Ovary (tissue), 9 donors: ENCODE data around the gene MPPED2. TPM values are rescaled to one million over a fixed set of nuclear protein-coding genes. Genes with fewer than 3 reads are reported as not detected.
A peak's percentile ranks its signal among the peaks of the same experiment; 100 is the strongest.

ENCODE experiments used
- DNase-seq, 5 donors: peaks; one replicate each; pipeline ENCODE4 v3.0.0-alpha.2; 2019 to 2020
- H3K27ac ChIP-seq, 2 donors: fragments of 200-600 bp; one replicate each; pipeline versions ENCODE4 v1.5.1 to v1.8.0; 2019 to 2022
- H3K27me3 ChIP-seq: fragments of 200-600 bp; one replicate; pipeline ENCODE4 v1.8.0; 2022
- H3K36me3 ChIP-seq: fragments of 200-600 bp; sonication (generic); one replicate; pipeline ENCODE4 v1.5.1; 2019
- H3K4me1 ChIP-seq: one replicate; pipeline ENCODE4 v1.8.1; 2013; ENCODE audit warnings: mild to moderate bottlenecking, moderate library complexity; ENCODE audit not compliant: insufficient read depth
- H3K4me3 ChIP-seq: fragments of 200-600 bp; sonication (generic); one replicate; pipeline ENCODE4 v1.5.1; 2017
- H3K9me3 ChIP-seq, 2 donors: fragments of 200-600 bp in 1 of 2; sonication (generic) in 1 of 2; one replicate each; pipeline versions ENCODE4 v1.5.1 to v1.8.1; 2013 to 2019; ENCODE audit warnings: mild to moderate bottlenecking in 1 of 2, moderate library complexity in 1 of 2
- CTCF ChIP-seq, 3 donors: fragments of 450-650 bp in 2 of 3; fragments of 200-600 bp in 1 of 3; IDR thresholded peaks; one replicate each; pipeline versions ENCODE4 v1.5.1 to v1.8.0; 2016 to 2022; ENCODE audit warnings: antibody characterized with exemption in 3 of 3, mild to moderate bottlenecking in 1 of 3
- EP300 ChIP-seq: sonication (generic); formaldehyde crosslinking; IDR thresholded peaks from one replicate; pipeline ENCODE4 v1.6.1; 2017; ENCODE audit warnings: antibody characterized with exemption
- POLR2A ChIP-seq: fragments of 450-650 bp; IDR thresholded peaks from one replicate; pipeline ENCODE4 v1.6.1; 2017; ENCODE audit warnings: antibody characterized with exemption, mild to moderate bottlenecking, moderate library complexity
- WGBS, 3 donors: extraction: QIAGEN DNeasy Blood & Tissue Kit in 1 of 3; methylation state at CpG; one replicate each; pipeline versions ENCODE4 v1.1.5 to v1.1.7; 2013 to 2017; 5-methylcytosine and 5-hydroxymethylcytosine counted together
- intact Hi-C, 4 donors: fragments of 100-400 bp; cut with DNase I; formaldehyde crosslinking; loops; one replicate each; pipeline versions ENCODE4 v1.11.0 to v1.15.1; 2022 to 2023
- polyA plus RNA-seq, 2 donors: library from polyadenylated mRNA; stranded (reverse); fragments of 200-250 nt in 1 of 2; fragments of 350-450 nt in 1 of 2; fragmentation: Illumina TruSeq in 1 of 2; extraction: RNeasy Lipid Tissue Mini Kit (QIAGEN cat#74804) in 1 of 2; gene quantifications; one replicate each; pipeline ENCODE4 v1.2.3, GENCODE V29; 2013 to 2014
- total RNA-seq, 7 donors: library from RNA; depleted of rRNA in 2 of 7; stranded (reverse); fragments of >200 nt in 2 of 7; fragmentation: NEBNext Ultra II Directional in 3 of 7; extraction: Animal tissue kit (Norgen Biotek cat#: 25700) in 3 of 7; gene quantifications; one replicate each; pipeline versions ENCODE4 v1.1.0 to v1.2.4, GENCODE V29; 2016 to 2023
- donor health status: DM: no; HTN: no; CAD: no; lungs with moderate emphysema.
- donor health status: DM: no; HTN: no; CAD: no.
- donor health status: Bipolar disorder and iron deficiency.
- donor health status: DM: yes; HTN: yes; CAD: no.
- donor health status: DM: no; HTN: no; CAD: no.
- donor health status: DM: yes; HTN: yes; CAD: no.

The MPPED2 gene
- total and polyA plus RNA-seq, 9 donors, result 0.30 to 10.1 (median 2.9) TPM

- no peak for DNase-seq
- Histone ChIP-seq H3K27me3 (no peaks in the 10 kb centered on the region), H3K4me3 (no peak overlapping the region), H3K27ac (no peak overlapping the region), H3K9me3 (no peaks in the 10 kb centered on the region), H3K4me1 (no peaks in the 10 kb centered on the region), H3K36me3 (no peaks in the 10 kb centered on the region)
- TF ChIP-seq POLR2A (no peak), EP300 (no peak), CTCF (IDR thresholded peaks at IDR 0.05) (no peak)
- 61 to 73% (median 71%) methylated on average over 4 of the region's 4 CpGs for WGBS, 3 donors
- intact Hi-C loops, result no loop called here
Measured at GRCh38 chr11:30481796-30482195, 104.4 kb downstream of the MPPED2 start.

- Histone ChIP-seq H3K4me3 (no peak overlapping the region), H3K27me3 (no peaks in the 10 kb centered on the region), H3K9me3 (no peaks in the 10 kb centered on the region), H3K36me3 (no peaks in the 10 kb centered on the region), H3K4me1 (no peaks in the 10 kb centered on the region), H3K27ac (no peak overlapping the region)
- 31 to 44% (median 43%) methylated on average over 5 of the region's 5 CpGs for WGBS, 3 donors
- DNase-seq, result no peak
- intact Hi-C loops, result no loop called here
- TF ChIP-seq POLR2A, result no peak
Measured at GRCh38 chr11:30481330-30481729, 104.8 kb downstream of the MPPED2 start.

GRCh38 chr11:30479899-30480298, 106.3 kb downstream of the MPPED2 start:
- Histone ChIP-seq H3K9me3 (no peaks in the 10 kb centered on the region), H3K36me3 (no peaks in the 10 kb centered on the region), H3K4me3 (no peak overlapping the region), H3K4me1 (no peaks in the 10 kb centered on the region), H3K27ac (no peak overlapping the region), H3K27me3 (no peaks in the 10 kb centered on the region)
- DNase-seq, result no peak
- 77 to 83% (median 83%) methylated on average over 4 of the region's 4 CpGs for WGBS, 3 donors
- intact Hi-C loops, result no loop called here
- no peak for TF ChIP-seq POLR2A
- TF ChIP-seq CTCF (IDR thresholded peaks at IDR 0.05), result no peak
- no peak for TF ChIP-seq EP300

- peak in 1 of 5 donors; percentile 26 for DNase-seq
- Histone ChIP-seq H3K36me3 (no peaks in the 10 kb centered on the region), H3K9me3 (no peaks in the 10 kb centered on the region), H3K4me1 (no peaks in the 10 kb centered on the region), H3K4me3 (no peak overlapping the region), H3K27ac (no peak overlapping the region), H3K27me3 (no peaks in the 10 kb centered on the region)
- intact Hi-C loops, result no loop called here
- no peak for TF ChIP-seq CTCF (IDR thresholded peaks at IDR 0.05)
- no peak for TF ChIP-seq EP300
- TF ChIP-seq POLR2A, result no peak
- WGBS, 3 donors, result 19 to 47% (median 33%) methylated on average over 3 of the region's 3 CpGs
Measured at GRCh38 chr11:30478923-30479322, 107.2 kb downstream of the MPPED2 start.

- H3K36me3 ChIP-seq, result no peaks in the 10 kb centered on the region
- no peak for TF ChIP-seq EP300
- no peak for TF ChIP-seq CTCF (IDR thresholded peaks at IDR 0.05)
- no peak for TF ChIP-seq POLR2A
- no peak for DNase-seq
- no peaks in the 10 kb centered on the region for H3K4me1 ChIP-seq
- no peak overlapping the region for H3K4me3 ChIP-seq
- intact Hi-C loops, result no loop called here
- H3K27me3 ChIP-seq, result no peaks in the 10 kb centered on the region
- no peak overlapping the region for H3K27ac ChIP-seq
- H3K9me3 ChIP-seq, result no peaks in the 10 kb centered on the region
Measured at GRCh38 chr11:30477061-30477460, 109.1 kb downstream of the MPPED2 start.
